Gastroesophageal sphincter (tissue), 3 donors: ENCODE data around the gene CPNE5.

Source experiments
- POLR2A ChIP-seq, 2 donors: fragments of 450-650 bp; IDR thresholded peaks; one replicate each; pipeline ENCODE4 v1.6.1; 2017; ENCODE audit warnings: antibody characterized with exemption in 2 of 2, mild to moderate bottlenecking in 2 of 2, moderate library complexity in 1 of 2
- POLR2AphosphoS5 ChIP-seq: sonication (generic); formaldehyde crosslinking; IDR thresholded peaks from one replicate; pipeline ENCODE4 v1.6.1; 2017; ENCODE audit warnings: antibody characterized with exemption
- TF ChIP-seq, protein P1 (sequence below), 4 experiments: fragments of 200-600 bp in 2 of 4; fragments of 450-650 bp in 2 of 4; sonication (generic) in 1 of 4; IDR thresholded peaks; one replicate each; pipeline ENCODE4 v1.5.1; 2017 to 2019; ENCODE audit warnings: antibody characterized with exemption in 4 of 4, mild to moderate bottlenecking in 2 of 4, moderate library complexity in 2 of 4

DNA sequence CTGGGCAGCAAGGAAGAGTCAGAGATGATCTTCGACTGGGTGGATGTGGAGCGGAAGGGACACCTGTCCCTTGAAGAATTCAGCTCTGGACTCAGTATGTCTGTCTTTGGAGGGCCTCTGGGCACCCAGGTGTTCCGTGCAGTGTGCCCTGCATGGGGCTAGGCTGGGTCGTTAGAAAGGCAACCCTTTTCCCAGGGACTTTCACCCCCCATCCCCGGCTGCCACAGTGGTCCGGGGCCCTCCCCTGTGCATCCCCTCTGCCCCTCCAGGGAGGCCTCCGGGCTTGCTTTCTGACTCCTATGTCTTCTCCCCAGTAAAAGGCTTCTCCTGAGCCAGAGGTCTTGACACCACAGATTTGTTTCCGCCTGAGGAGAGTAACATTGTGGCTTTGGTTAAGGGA lies 125.4 kb downstream of the CPNE5 start:
- TF ChIP-seq POLR2A (IDR thresholded peaks at IDR 0.05) = no peak
- TF ChIP-seq, protein P1, sequence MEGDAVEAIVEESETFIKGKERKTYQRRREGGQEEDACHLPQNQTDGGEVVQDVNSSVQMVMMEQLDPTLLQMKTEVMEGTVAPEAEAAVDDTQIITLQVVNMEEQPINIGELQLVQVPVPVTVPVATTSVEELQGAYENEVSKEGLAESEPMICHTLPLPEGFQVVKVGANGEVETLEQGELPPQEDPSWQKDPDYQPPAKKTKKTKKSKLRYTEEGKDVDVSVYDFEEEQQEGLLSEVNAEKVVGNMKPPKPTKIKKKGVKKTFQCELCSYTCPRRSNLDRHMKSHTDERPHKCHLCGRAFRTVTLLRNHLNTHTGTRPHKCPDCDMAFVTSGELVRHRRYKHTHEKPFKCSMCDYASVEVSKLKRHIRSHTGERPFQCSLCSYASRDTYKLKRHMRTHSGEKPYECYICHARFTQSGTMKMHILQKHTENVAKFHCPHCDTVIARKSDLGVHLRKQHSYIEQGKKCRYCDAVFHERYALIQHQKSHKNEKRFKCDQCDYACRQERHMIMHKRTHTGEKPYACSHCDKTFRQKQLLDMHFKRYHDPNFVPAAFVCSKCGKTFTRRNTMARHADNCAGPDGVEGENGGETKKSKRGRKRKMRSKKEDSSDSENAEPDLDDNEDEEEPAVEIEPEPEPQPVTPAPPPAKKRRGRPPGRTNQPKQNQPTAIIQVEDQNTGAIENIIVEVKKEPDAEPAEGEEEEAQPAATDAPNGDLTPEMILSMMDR (IDR thresholded peaks at IDR 0.05) = no peak
- TF ChIP-seq POLR2AphosphoS5 = no peak
